HEK293 (cell line): ENCODE data around the gene DNAAF9.

Experiments
- CTCF ChIP-seq: fragments of 450-650 bp; formaldehyde crosslinking; IDR thresholded peaks from 2 replicates; pipeline ENCODE4 v1.5.1; 2016; ENCODE audit warnings: missing biosample characterization, missing genetic modification characterization
- OVOL3 ChIP-seq: fragments of 450-650 bp; formaldehyde crosslinking; IDR thresholded peaks from 2 replicates; pipeline ENCODE4 v1.5.1; 2016; ENCODE audit warnings: missing biosample characterization, missing genetic modification characterization
- SALL2 ChIP-seq: fragments of 450-650 bp; formaldehyde crosslinking; IDR thresholded peaks from 2 replicates; pipeline ENCODE4 v1.5.0; 2017; ENCODE audit warnings: missing biosample characterization, mild to moderate bottlenecking, missing genetic modification characterization, borderline replicate concordance
- SP2 ChIP-seq: fragments of 450-650 bp; formaldehyde crosslinking; IDR thresholded peaks from 2 replicates; pipeline ENCODE4 v1.5.1; 2016; ENCODE audit warnings: missing biosample characterization, missing genetic modification characterization
- YY1 ChIP-seq: fragments of 450-650 bp; formaldehyde crosslinking; IDR thresholded peaks from 2 replicates; pipeline ENCODE4 v1.5.1; 2018; ENCODE audit warnings: missing biosample characterization, missing genetic modification characterization
- ZBTB1 ChIP-seq: fragments of 450-650 bp; formaldehyde crosslinking; IDR thresholded peaks from 2 replicates; pipeline ENCODE4 v1.5.1; 2016; ENCODE audit warnings: missing biosample characterization, missing genetic modification characterization
- ZBTB17 ChIP-seq: fragments of 450-650 bp; formaldehyde crosslinking; IDR thresholded peaks from 2 replicates; pipeline ENCODE4 v1.5.1; 2016; ENCODE audit warnings: missing biosample characterization, missing genetic modification characterization
- ZBTB7A ChIP-seq: fragments of 450-650 bp; formaldehyde crosslinking; IDR thresholded peaks from 2 replicates; pipeline ENCODE4 v1.5.1; 2016; ENCODE audit warnings: low read depth, missing biosample characterization, missing genetic modification characterization
- ZNF274 ChIP-seq, 2 experiments: fragments of 200-500 bp in 1 of 2; fragments of 450-650 bp in 1 of 2; sonication (Bioruptor generic) in 1 of 2; formaldehyde crosslinking in 1 of 2; IDR thresholded peaks; 2 replicates each; pipeline versions ENCODE4 v1.5.1 to v1.6.1; 2014 to 2016; ENCODE audit warnings: borderline replicate concordance in 1 of 2, inconsistent platforms in 1 of 2, low read length in 1 of 2, missing biosample characterization in 1 of 2, missing genetic modification characterization in 1 of 2
- ZNF473 ChIP-seq: fragments of 450-650 bp; formaldehyde crosslinking; IDR thresholded peaks from 2 replicates; pipeline ENCODE4 v1.5.1; 2017; ENCODE audit warnings: missing biosample characterization, missing genetic modification characterization
- ZNF76 ChIP-seq: fragments of 450-650 bp; formaldehyde crosslinking; IDR thresholded peaks from 2 replicates; pipeline ENCODE4; 2016; ENCODE audit warnings: low read depth, missing biosample characterization, missing genetic modification characterization, borderline replicate concordance
- TF ChIP-seq, protein P1 (sequence below): fragments of 450-650 bp; formaldehyde crosslinking; IDR thresholded peaks from 2 replicates; pipeline ENCODE4 v1.5.1; 2016; ENCODE audit warnings: missing biosample characterization, missing genetic modification characterization

DNA sequence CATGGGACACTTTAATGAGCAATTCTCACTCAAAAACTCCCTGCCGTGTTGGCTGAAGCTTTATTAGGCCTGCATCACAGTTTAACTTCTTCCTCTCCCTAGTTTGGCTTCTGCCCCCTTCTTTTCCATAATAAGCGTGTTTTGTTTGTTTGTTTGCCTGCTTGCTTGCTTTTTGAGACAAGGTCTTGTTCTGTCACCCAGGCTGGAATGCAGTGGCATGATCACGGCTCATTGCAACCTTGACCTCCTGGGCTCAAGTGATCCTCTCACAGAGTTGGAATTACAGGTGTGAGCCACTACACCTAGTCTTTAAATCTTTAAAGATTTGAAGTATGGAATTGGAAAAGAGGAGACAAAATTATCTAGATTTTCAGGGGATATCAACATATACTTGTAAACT, 25.4 kb upstream of the DNAAF9 start:
- TF ChIP-seq OVOL3 (tag by site-specific recombination) (no peak), ZNF473 (no peak), SP2 (tag by site-specific recombination) (no peak), ZBTB1 (tag by site-specific recombination) (no peak), YY1 (tag by site-specific recombination) (no peak), CTCF (tag by site-specific recombination) (no peak), ZNF76 (tag by site-specific recombination) (no peak), ZBTB7A (no peak), ZBTB17 (tag by site-specific recombination) (no peak), ZNF274 (IDR thresholded peaks at IDR 0.05; ENCODE audit: low read length) (no peak), ZNF274 (tag by site-specific recombination; IDR thresholded peaks at IDR 0.05; ENCODE audit: borderline replicate concordance) (no peak), SALL2 (no peak)
- TF ChIP-seq, protein P1, sequence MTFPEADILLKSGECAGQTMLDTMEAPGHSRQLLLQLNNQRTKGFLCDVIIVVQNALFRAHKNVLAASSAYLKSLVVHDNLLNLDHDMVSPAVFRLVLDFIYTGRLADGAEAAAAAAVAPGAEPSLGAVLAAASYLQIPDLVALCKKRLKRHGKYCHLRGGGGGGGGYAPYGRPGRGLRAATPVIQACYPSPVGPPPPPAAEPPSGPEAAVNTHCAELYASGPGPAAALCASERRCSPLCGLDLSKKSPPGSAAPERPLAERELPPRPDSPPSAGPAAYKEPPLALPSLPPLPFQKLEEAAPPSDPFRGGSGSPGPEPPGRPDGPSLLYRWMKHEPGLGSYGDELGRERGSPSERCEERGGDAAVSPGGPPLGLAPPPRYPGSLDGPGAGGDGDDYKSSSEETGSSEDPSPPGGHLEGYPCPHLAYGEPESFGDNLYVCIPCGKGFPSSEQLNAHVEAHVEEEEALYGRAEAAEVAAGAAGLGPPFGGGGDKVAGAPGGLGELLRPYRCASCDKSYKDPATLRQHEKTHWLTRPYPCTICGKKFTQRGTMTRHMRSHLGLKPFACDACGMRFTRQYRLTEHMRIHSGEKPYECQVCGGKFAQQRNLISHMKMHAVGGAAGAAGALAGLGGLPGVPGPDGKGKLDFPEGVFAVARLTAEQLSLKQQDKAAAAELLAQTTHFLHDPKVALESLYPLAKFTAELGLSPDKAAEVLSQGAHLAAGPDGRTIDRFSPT: no peak
